ENCODE data around the gene TMPRSS13.
"Not testable (repeated sequence)": the region's sequence is repeated elsewhere in the genome, so short reads cannot be mapped to it uniquely, and the experiment has no call there.

The TMPRSS13 gene

DNA sequence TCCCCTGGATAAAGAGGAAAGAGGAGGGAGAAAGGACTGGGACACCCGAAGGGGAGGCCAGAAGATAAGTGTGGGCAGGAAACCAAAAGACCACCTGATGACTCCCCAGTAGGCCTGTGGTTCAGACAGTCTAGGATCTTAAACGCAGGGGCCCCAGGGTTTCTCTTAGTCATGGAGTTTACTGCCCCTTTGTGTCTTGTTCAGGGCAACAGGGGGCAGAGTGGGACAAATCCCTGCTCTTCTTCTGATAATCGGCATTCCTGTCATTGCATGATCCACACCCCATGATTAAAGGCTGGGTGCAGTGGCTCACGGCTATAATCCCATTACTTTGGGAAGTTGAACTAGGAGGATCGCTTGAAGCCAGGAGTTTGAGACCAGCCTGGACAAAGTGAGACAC lies 4.7 kb upstream of the TMPRSS13 start:
- no peaks in the 10 kb centered on the region for H3K4me1 ChIP-seq (ENCODE audit: control insufficient read depth, insufficient read depth, low read length)
- H3K9ac ChIP-seq (ENCODE audit: low read depth, low read length): no peak overlapping the region
- H3K27me3 ChIP-seq (ENCODE audit: control insufficient read depth, insufficient read depth, low read length): no peaks in the 10 kb centered on the region
- no peak overlapping the region for H3K4me3 ChIP-seq (ENCODE audit: low read depth, low read length)
- no peaks in the 10 kb centered on the region for H3K36me3 ChIP-seq (ENCODE audit: control insufficient read depth, insufficient read depth, low read length)
- no peaks in the 10 kb centered on the region for H3K9me3 ChIP-seq (ENCODE audit: control insufficient read depth, insufficient read depth, low read length)

GRCh38 chr11:117933475-117933874 lies 4.3 kb upstream of the TMPRSS13 start:
- no peaks in the 10 kb centered on the region for H3K36me3 ChIP-seq (ENCODE audit: control insufficient read depth, insufficient read depth, low read length)
- H3K4me1 ChIP-seq (ENCODE audit: control insufficient read depth, insufficient read depth, low read length): no peaks in the 10 kb centered on the region
- H3K27me3 ChIP-seq (ENCODE audit: control insufficient read depth, insufficient read depth, low read length): peaks cover 4% of the 10 kb centered on the region
- no peak overlapping the region for H3K9ac ChIP-seq (ENCODE audit: low read depth, low read length)
- H3K9me3 ChIP-seq (ENCODE audit: control insufficient read depth, insufficient read depth, low read length): no peaks in the 10 kb centered on the region
- no peak overlapping the region for H3K4me3 ChIP-seq (ENCODE audit: low read depth, low read length)

- H3K9ac ChIP-seq (ENCODE audit: low read depth, low read length): no peak overlapping the region
- no peak overlapping the region for H3K4me3 ChIP-seq (ENCODE audit: low read depth, low read length)
- H3K4me1 ChIP-seq (ENCODE audit: control insufficient read depth, insufficient read depth, low read length): no peaks in the 10 kb centered on the region
- no peaks in the 10 kb centered on the region for H3K9me3 ChIP-seq (ENCODE audit: control insufficient read depth, insufficient read depth, low read length)
- peaks cover 4% of the 10 kb centered on the region for H3K27me3 ChIP-seq (ENCODE audit: control insufficient read depth, insufficient read depth, low read length)
- no peaks in the 10 kb centered on the region for H3K36me3 ChIP-seq (ENCODE audit: control insufficient read depth, insufficient read depth, low read length)
These were observed 3.7 kb upstream of the TMPRSS13 start for GRCh38 chr11:117932947-117933346.

GRCh38 chr11:117932426-117932825 lies 3.2 kb upstream of the TMPRSS13 start:
- Histone ChIP-seq H3K9ac (ENCODE audit: low read depth, low read length) (no peak overlapping the region), H3K27me3 (ENCODE audit: control insufficient read depth, insufficient read depth, low read length) (peaks cover 4% of the 10 kb centered on the region), H3K9me3 (ENCODE audit: control insufficient read depth, insufficient read depth, low read length) (no peaks in the 10 kb centered on the region), H3K4me3 (ENCODE audit: low read depth, low read length) (no peak overlapping the region), H3K36me3 (ENCODE audit: control insufficient read depth, insufficient read depth, low read length) (no peaks in the 10 kb centered on the region), H3K4me1 (ENCODE audit: control insufficient read depth, insufficient read depth, low read length) (no peaks in the 10 kb centered on the region)

DNA sequence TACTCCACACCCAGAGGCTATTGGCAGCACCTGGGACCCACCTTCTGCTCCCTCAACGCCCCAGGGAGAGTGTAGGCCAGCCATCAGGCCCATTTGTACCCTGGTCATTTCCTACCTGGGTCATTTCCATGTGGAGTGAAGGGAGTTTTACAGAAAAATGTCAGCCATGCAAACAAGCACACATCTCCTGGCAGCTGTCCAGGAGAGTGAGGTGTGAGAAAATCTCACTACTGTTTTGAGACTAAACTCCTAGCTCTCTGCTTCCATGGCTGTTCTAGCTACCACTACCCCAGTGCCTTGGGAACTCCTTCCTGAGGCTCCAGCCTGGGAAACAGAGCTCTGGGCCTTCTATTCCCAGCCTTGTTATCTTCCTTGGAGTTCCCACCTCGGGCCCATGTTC lies 2.8 kb upstream of the TMPRSS13 start:
- H3K9me3 ChIP-seq (ENCODE audit: control insufficient read depth, insufficient read depth, low read length): no peaks in the 10 kb centered on the region
- no peaks in the 10 kb centered on the region for H3K36me3 ChIP-seq (ENCODE audit: control insufficient read depth, insufficient read depth, low read length)
- no peak overlapping the region for H3K9ac ChIP-seq (ENCODE audit: low read depth, low read length)
- no peaks in the 10 kb centered on the region for H3K4me1 ChIP-seq (ENCODE audit: control insufficient read depth, insufficient read depth, low read length)
- peaks cover 4% of the 10 kb centered on the region for H3K27me3 ChIP-seq (ENCODE audit: control insufficient read depth, insufficient read depth, low read length)
- no peak overlapping the region for H3K4me3 ChIP-seq (ENCODE audit: low read depth, low read length)

DNA sequence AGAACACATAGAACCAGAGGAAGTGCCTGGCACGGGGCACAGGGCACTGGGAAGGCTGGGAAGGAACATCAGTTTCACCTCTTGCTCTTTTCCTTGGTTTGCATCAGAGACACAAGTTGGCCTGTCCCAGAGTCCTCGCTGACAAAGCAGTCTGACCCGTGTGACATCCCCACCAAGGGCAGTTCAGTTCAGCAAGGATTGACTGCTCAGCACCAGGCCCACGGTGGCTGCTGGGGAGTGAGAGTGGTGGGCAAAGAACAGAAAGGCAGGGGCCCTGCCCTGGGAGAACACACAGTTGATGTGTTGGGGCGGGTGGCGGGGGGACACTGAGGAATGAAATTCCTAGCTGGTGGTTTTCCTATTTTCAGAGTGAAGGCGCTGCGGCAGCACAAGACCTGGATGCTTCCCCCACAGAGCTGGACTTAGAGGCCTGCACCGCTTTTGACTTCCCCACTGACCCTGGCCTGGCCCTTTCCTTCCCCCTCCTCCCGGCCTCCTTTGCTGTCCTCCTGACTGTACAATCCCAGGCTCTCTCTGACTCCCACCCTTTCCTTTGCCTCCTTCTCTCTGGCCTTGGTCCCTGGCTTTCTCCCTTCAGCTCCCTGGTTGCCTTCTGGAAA lies 2.2 kb upstream of the TMPRSS13 start:
- no peaks in the 10 kb centered on the region for H3K9me3 ChIP-seq (ENCODE audit: control insufficient read depth, insufficient read depth, low read length)
- no peaks in the 10 kb centered on the region for H3K4me1 ChIP-seq (ENCODE audit: control insufficient read depth, insufficient read depth, low read length)
- H3K9ac ChIP-seq (ENCODE audit: low read depth, low read length): no peak overlapping the region
- no peak overlapping the region for H3K4me3 ChIP-seq (ENCODE audit: low read depth, low read length)
- peaks cover 4% of the 10 kb centered on the region for H3K27me3 ChIP-seq (ENCODE audit: control insufficient read depth, insufficient read depth, low read length)
- no peaks in the 10 kb centered on the region for H3K36me3 ChIP-seq (ENCODE audit: control insufficient read depth, insufficient read depth, low read length)

GRCh38 chr11:117930668-117931330 lies 1.6 kb upstream of the TMPRSS13 start:
- H3K4me3 ChIP-seq (ENCODE audit: low read depth, low read length): no peak overlapping the region
- no peak overlapping the region for H3K9ac ChIP-seq (ENCODE audit: low read depth, low read length)
- H3K27me3 ChIP-seq (ENCODE audit: control insufficient read depth, insufficient read depth, low read length): peaks cover 4% of the 10 kb centered on the region
- H3K36me3 ChIP-seq (ENCODE audit: control insufficient read depth, insufficient read depth, low read length): no peaks in the 10 kb centered on the region
- H3K9me3 ChIP-seq (ENCODE audit: control insufficient read depth, insufficient read depth, low read length): no peaks in the 10 kb centered on the region
- no peaks in the 10 kb centered on the region for H3K4me1 ChIP-seq (ENCODE audit: control insufficient read depth, insufficient read depth, low read length)

GRCh38 chr11:117929916-117930570 lies 841 bp upstream of the TMPRSS13 start:
- H3K4me3 ChIP-seq (ENCODE audit: low read depth, low read length): no peak overlapping the region
- H3K9me3 ChIP-seq (ENCODE audit: control insufficient read depth, insufficient read depth, low read length): no peaks in the 10 kb centered on the region
- no peaks in the 10 kb centered on the region for H3K36me3 ChIP-seq (ENCODE audit: control insufficient read depth, insufficient read depth, low read length)
- H3K27me3 ChIP-seq (ENCODE audit: control insufficient read depth, insufficient read depth, low read length): peaks cover 4% of the 10 kb centered on the region
- H3K4me1 ChIP-seq (ENCODE audit: control insufficient read depth, insufficient read depth, low read length): no peaks in the 10 kb centered on the region
- H3K9ac ChIP-seq (ENCODE audit: low read depth, low read length): no peak overlapping the region

- no peaks in the 10 kb centered on the region for H3K36me3 ChIP-seq (ENCODE audit: control insufficient read depth, insufficient read depth, low read length)
These were observed 608 bp downstream of the TMPRSS13 start for GRCh38 chr11:117928446-117929141.

DNA sequence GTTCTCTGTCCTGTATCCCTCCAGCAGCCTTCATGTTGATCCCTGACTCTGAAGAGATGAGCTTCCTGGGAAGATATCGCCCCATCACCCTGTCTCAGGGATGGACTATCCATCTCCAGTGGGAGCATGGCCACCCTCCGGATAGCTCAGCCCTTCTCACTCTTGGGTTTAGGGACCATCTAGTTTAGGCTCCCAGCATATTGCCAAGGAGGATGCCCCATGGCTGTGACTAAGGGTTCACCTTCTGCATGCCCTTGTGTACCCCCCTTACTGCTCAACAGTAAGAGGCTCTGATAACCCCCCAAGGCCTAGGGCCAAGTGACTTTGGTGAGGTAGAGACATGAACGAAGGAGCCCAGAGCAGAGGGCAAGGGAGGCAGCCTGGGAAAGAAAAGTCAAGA lies 1.3 kb downstream of the TMPRSS13 start:
- Histone ChIP-seq H3K9me3 (ENCODE audit: control insufficient read depth, insufficient read depth, low read length) (no peaks in the 10 kb centered on the region), H3K36me3 (ENCODE audit: control insufficient read depth, insufficient read depth, low read length) (no peaks in the 10 kb centered on the region), H3K27me3 (ENCODE audit: control insufficient read depth, insufficient read depth, low read length) (peaks cover 4% of the 10 kb centered on the region), H3K9ac (ENCODE audit: low read depth, low read length) (no peak overlapping the region), H3K4me1 (ENCODE audit: control insufficient read depth, insufficient read depth, low read length) (no peaks in the 10 kb centered on the region), H3K4me3 (ENCODE audit: low read depth, low read length) (no peak overlapping the region)

More at GRCh38 chr11:117928446-117929141, 608 bp downstream of the TMPRSS13 start:
- H3K27me3 ChIP-seq (ENCODE audit: control insufficient read depth, insufficient read depth, low read length): peaks cover 4% of the 10 kb centered on the region
- no peak overlapping the region for H3K9ac ChIP-seq (ENCODE audit: low read depth, low read length)
- H3K4me3 ChIP-seq (ENCODE audit: low read depth, low read length): no peak overlapping the region
- H3K9me3 ChIP-seq (ENCODE audit: control insufficient read depth, insufficient read depth, low read length): no peaks in the 10 kb centered on the region
- H3K4me1 ChIP-seq (ENCODE audit: control insufficient read depth, insufficient read depth, low read length): no peaks in the 10 kb centered on the region

DNA sequence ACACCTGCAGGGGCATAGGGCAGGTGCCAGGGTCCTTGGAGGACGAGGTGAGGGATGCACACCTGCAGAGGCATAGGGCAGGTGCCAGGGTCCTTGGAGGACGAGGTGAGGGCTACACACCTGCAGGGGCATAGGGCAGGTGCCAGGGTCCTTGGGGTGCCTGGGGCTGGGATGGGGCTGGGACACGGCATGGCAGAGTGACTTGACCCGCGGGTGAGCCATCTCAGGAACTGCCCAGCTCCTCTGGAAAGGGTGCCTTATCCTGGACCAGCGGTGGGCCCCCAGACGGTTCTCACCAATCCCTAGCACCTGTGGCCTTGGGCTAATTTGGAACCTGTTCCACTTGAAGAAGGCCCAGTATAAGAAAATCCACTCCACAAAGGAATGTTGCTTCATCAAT lies 3.0 kb downstream of the TMPRSS13 start:
- not testable (repeated sequence) for H3K9ac ChIP-seq (ENCODE audit: low read depth, low read length); H3K4me1 ChIP-seq (ENCODE audit: control insufficient read depth, insufficient read depth, low read length); H3K36me3 ChIP-seq (ENCODE audit: control insufficient read depth, insufficient read depth, low read length); H3K4me3 ChIP-seq (ENCODE audit: low read depth, low read length); H3K9me3 ChIP-seq (ENCODE audit: control insufficient read depth, insufficient read depth, low read length); H3K27me3 ChIP-seq (ENCODE audit: control insufficient read depth, insufficient read depth, low read length)
